ENCODE measurements around the gene IRAK1. TPM values are rescaled to one million over a fixed set of nuclear protein-coding genes. Genes with fewer than 3 reads are reported as not detected.

The IRAK1 gene
- total and polyA plus RNA-seq, 9 of the 15 experiments (the other 6 are each of a cell fraction or from before 2014, with no cell fraction given) = 11.6 to 261 (median 91.6) TPM

GRCh38 chrX:153964105-153964504 lies 55.6 kb downstream of the IRAK1 start (continued):
- no peak for TF ChIP-seq ZNF609 (CRISPR knock-in tag; IDR thresholded peaks at IDR 0.05; ENCODE audit: borderline replicate concordance)
- TF ChIP-seq POLR2G (IDR thresholded peaks at IDR 0.05; ENCODE audit: low read depth, low read length) = 0 out of 2 replicates have a peak, but pooled peaks have one; percentile 36

- Histone ChIP-seq H3K4me2 (ENCODE audit: insufficient read depth, low read length) (no peak overlapping the region), H3K27me3 (ENCODE audit: control insufficient read depth in 2 of 2, insufficient read depth in 2 of 2, low read length in 2 of 2) (no peaks in the 10 kb centered on the region), H3K9ac (ENCODE audit: insufficient read depth in 1 of 2, low read depth in 2 of 2, low read length in 2 of 2) (no peak overlapping the region; a peak in 1 of 4 replicates), H4K20me1 (replicated peaks; ENCODE audit: control insufficient read depth, insufficient read depth, low read length) (peaks cover 40% of the 10 kb centered on the region), H3K27ac (ENCODE audit: extremely low read depth, low read depth, low read length) (no peak overlapping the region), H3K9me3 (replicated peaks; ENCODE audit: control insufficient read depth, insufficient read depth, low read depth, low read length) (no peaks in the 10 kb centered on the region), H3K4me3 (no peak overlapping the region), H3K36me3 (ENCODE audit: control insufficient read depth, insufficient read depth, low read length) (peaks cover 97% of the 10 kb centered on the region; the same call in 2 of the 3 replicates), H3K9me1 (ENCODE audit: control insufficient read depth, insufficient read depth, low read length) (peaks cover 5% of the 10 kb centered on the region), H2AFZ (ENCODE audit: low read depth, low read length) (no peak overlapping the region), H3K79me2 (ENCODE audit: control insufficient read depth, insufficient read depth, low read length) (peaks cover 63% of the 10 kb centered on the region), H3K4me1 (replicated peaks in 1 of 2; ENCODE audit: control insufficient read depth in 2 of 2, insufficient read depth in 2 of 2, low read length in 2 of 2) (peaks cover 24 to 35% of the 10 kb centered on the region in 2 experiments)
- TF ChIP-seq ZBTB12 (CRISPR knock-in tag; IDR thresholded peaks at IDR 0.05) (no peak), PRPF4 (IDR thresholded peaks at IDR 0.05; ENCODE audit: insufficient read depth, low read depth, low read length, poor library complexity, severe bottlenecking) (no peak), CSDE1 (IDR thresholded peaks at IDR 0.05) (no peak), RBFOX2 (IDR thresholded peaks at IDR 0.05; ENCODE audit: low read depth, low read length) (peak; percentile 24; the same call in 1 of the 2 replicates), POLR2G (IDR thresholded peaks at IDR 0.05; ENCODE audit: low read depth, low read length) (peak; percentile 14; the same call in 1 of the 2 replicates), MEF2D (tag; conservative IDR thresholded peaks at IDR 0.05; ENCODE audit: low read depth) (no peak), TRIM25 (IDR thresholded peaks at IDR 0.05; ENCODE audit: borderline replicate concordance) (no peak), SP2 (IDR thresholded peaks at IDR 0.05; ENCODE audit: extremely low read depth, low read depth, low read length, poor library complexity, severe bottlenecking) (no peak), ZNF695 (CRISPR knock-in tag; IDR thresholded peaks at IDR 0.05) (no peak), PCBP2 (IDR thresholded peaks at IDR 0.05; ENCODE audit: low read depth, low read length, poor library complexity, severe bottlenecking) (no peak)
- DNase-seq (ENCODE audit: extremely low read depth in 1 of 4, low spot score in 3 of 4) = no peak
- FAIRE-seq = no peak
- in situ Hi-C loops (cut with MboI) (no loop called here), intact Hi-C loops (cut with micrococcal nuclease) (no loop called here)
- CTCF ChIA-PET (ENCODE audit: low intra/inter-chr PET ratio) = no interaction called here
- WGBS (ENCODE audit: insufficient coverage, low coverage, missing lambda C conversion rate) = 96% methylated on average over 9 of the region's 12 CpGs
- no TSS peak for BruUV-seq (replicated peaks)
- POLR2A ChIA-PET = interaction anchor here (0.7 to 1.3 kb wide), 2 partner anchors 14 to 88 kb away, joined by 3 read pairs; no protein-coding TSS in a partner anchor
- no peak for ATAC-seq
These were observed 56.2 kb downstream of the IRAK1 start for GRCh38 chrX:153963546-153963945.
